HEK293T (cell line): Measurements from ENCODE around the gene KCMF1.

ENCODE experiments used
- BHLHE40 ChIP-seq: fragments of 450-650 bp; IDR thresholded peaks from 2 replicates; pipeline ENCODE4 v1.6.1; 2016; ENCODE audit warnings: mild to moderate bottlenecking, moderate library complexity, borderline replicate concordance
- ELF4 ChIP-seq: fragments of 450-650 bp; IDR thresholded peaks from 2 replicates; pipeline ENCODE4 v1.6.1; 2017; ENCODE audit warnings: antibody characterized with exemption
- FOXA1 ChIP-seq: fragments of 450-650 bp; IDR thresholded peaks from 2 replicates; pipeline ENCODE4 v1.6.1; 2016; ENCODE audit warnings: mild to moderate bottlenecking
- FOXK2 ChIP-seq: fragments of 450-650 bp; IDR thresholded peaks from 2 replicates; pipeline ENCODE4 v1.6.1; 2016; ENCODE audit warnings: mild to moderate bottlenecking
- FOXM1 ChIP-seq: fragments of 450-650 bp; IDR thresholded peaks from 2 replicates; pipeline ENCODE4 v1.6.1; 2017; ENCODE audit warnings: mild to moderate bottlenecking, borderline replicate concordance
- HDGF ChIP-seq: fragments of 450-650 bp; IDR thresholded peaks from 2 replicates; pipeline ENCODE4 v1.6.1; 2017; ENCODE audit warnings: antibody characterized with exemption, borderline replicate concordance
- L3MBTL2 ChIP-seq: fragments of 450-650 bp; conservative IDR thresholded peaks from 2 replicates; pipeline ENCODE4 v1.6.1; 2016; ENCODE audit warnings: mild to moderate bottlenecking
- SP1 ChIP-seq: fragments of 450-650 bp; IDR thresholded peaks from 2 replicates; pipeline ENCODE4 v1.6.1; 2017
- SUZ12 ChIP-seq: fragments of 450-650 bp; IDR thresholded peaks from 2 replicates; pipeline ENCODE4 v1.6.1; 2016; ENCODE audit warnings: mild to moderate bottlenecking
- TARDBP ChIP-seq: fragments of 450-650 bp; IDR thresholded peaks from 2 replicates; pipeline ENCODE4 v1.6.1; 2016
- ZNF384 ChIP-seq: fragments of 450-650 bp; IDR thresholded peaks from 2 replicates; pipeline ENCODE4 v1.6.1; 2016
- TF ChIP-seq, protein P1 (sequence below): fragments of 450-650 bp; IDR thresholded peaks from 2 replicates; pipeline ENCODE4 v1.6.1; 2016

DNA sequence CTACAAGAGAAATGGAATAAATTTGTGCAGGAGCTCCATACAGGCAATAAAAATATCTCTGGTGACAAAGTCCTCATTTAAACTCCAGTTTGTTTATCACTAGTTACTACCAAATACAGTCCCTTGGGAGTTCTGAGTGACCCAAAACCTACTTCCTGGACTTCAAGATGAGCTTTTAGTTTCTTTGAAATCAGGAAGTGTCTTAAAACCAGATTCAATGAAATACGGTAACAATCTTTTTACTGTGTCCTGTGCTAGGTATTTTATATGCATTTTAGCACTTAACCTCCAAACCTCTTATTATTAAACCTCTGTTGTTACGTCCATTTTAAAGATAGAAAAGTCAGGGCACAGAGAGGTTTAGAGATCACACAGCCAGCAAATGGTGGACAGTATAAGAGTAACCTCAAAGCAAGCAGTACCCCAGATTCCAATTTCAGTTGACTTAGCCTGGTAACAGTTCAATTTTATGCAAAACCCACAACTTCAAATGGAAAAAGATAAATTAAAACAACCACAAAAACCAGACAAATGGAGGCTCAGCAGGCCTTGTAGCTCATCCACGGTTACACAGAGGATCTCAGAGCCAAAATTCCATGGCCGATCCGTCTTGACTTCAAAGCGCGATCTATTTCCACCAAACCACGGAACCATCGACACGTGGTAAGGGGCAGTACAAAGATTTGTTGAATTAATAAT is 1.3 kb upstream of the KCMF1 start:
- no peak for TF ChIP-seq HDGF
- TF ChIP-seq SP1, result no peak
- no peak for TF ChIP-seq FOXA1
- no peak for TF ChIP-seq BHLHE40
- peak; percentile 85 for TF ChIP-seq L3MBTL2
- TF ChIP-seq, protein P1, sequence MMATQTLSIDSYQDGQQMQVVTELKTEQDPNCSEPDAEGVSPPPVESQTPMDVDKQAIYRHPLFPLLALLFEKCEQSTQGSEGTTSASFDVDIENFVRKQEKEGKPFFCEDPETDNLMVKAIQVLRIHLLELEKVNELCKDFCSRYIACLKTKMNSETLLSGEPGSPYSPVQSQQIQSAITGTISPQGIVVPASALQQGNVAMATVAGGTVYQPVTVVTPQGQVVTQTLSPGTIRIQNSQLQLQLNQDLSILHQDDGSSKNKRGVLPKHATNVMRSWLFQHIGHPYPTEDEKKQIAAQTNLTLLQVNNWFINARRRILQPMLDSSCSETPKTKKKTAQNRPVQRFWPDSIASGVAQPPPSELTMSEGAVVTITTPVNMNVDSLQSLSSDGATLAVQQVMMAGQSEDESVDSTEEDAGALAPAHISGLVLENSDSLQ, result no peak
- no peak for TF ChIP-seq TARDBP
- TF ChIP-seq FOXM1, result no peak
- no peak for TF ChIP-seq FOXK2
- no peak for TF ChIP-seq ZNF384
- no peak for TF ChIP-seq SUZ12
- TF ChIP-seq ELF4, result no peak
